ENCODE results near the gene ADCY9.
"Not testable (repeated sequence)": the region's sequence is repeated elsewhere in the genome, so short reads cannot be mapped to it uniquely, and the experiment has no call there.

ADCY9 gene

DNA sequence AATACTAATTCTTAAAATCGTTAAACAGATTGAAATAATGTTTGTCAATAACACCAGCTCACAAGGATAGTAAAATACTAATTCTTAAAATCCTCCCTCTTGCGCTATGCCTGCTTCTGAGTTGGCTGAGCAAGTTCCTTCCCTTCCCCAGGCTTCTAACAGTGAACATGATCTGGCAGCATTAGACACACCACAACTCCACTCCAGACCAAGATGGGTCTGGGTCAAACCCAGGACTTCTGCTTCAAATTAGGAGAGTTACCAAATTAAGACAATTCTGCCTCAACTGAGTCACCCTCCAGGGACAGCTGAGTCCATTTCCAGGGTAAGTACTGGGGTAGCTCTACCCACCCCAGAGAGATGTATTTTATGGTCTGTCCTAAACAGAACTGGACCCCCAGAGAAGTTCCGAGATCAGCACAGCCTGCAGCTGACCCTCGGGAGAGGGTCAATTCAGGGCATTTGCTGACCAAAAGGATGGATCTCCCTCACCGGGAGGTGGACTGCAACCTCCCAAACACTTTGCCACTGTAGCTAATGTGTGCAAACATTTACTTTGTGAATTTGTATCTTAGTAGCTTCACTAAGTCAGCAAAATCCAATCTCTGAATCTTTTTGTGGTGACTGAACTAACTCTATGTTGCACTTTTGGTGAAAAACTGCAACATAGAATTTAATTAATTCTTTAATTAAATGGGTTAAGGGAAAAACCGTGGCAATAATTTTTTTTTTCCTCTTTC, 48.8 kb downstream of the ADCY9 start:
- DNase-seq (ENCODE audit: low spot score) = no peak

GRCh38 chr16:4064950-4065352, 51.3 kb downstream of the ADCY9 start:
- no peak for DNase-seq (ENCODE audit: low spot score)

DNA sequence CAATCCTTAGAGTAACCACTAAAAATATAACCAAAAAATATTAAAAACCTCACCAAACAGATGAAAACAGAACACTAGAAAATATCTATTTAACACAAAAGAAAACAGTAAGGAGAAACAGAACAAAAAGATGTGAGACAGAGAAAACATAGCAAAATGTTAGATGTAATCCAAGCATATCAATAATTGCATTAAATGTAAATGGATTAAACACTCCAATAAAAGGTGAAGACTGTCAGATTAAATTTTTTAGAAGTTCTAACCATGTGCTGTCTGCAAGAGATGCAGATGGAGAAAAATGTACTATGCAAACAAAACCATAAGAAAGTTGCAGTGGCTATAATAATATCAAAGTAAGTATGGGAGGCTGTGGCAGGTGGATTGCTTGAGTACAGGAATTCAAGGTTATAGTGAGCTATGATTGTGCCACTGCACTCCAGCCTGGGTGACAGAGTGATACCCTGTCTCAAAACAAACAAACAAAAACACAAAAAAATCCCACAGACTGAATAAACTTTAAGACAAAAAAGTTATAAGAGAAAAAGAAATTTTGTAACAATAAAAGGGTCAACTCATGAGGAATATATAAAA, 53.9 kb downstream of the ADCY9 start:
- DNase-seq (ENCODE audit: low spot score) = no peak

GRCh38 chr16:4060823-4061222, 55.4 kb downstream of the ADCY9 start:
- DNase-seq (ENCODE audit: low spot score) = no peak

GRCh38 chr16:4060009-4060408, 56.2 kb downstream of the ADCY9 start:
- DNase-seq (ENCODE audit: low spot score) = no peak

DNA sequence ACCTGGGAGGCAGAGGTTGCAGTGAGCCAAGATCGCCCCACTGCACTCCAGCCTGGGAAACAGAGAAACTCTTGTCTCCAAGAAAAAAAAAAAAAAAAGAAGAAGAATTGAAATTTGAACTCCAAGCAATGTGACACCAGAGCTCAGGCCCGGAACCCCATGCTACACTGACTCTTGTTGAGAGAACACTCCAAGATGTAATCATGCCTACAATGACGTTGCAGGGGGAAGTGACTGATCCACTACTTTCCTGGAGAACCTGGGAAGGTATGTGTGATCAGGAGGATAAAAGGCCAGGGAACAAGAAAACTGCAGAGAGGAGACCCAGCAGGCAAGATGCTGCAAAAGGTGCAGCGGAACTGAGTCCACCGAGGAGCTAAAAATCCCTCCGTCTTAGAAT, 57.9 kb downstream of the ADCY9 start:
- no peak for DNase-seq (ENCODE audit: low spot score)

DNA sequence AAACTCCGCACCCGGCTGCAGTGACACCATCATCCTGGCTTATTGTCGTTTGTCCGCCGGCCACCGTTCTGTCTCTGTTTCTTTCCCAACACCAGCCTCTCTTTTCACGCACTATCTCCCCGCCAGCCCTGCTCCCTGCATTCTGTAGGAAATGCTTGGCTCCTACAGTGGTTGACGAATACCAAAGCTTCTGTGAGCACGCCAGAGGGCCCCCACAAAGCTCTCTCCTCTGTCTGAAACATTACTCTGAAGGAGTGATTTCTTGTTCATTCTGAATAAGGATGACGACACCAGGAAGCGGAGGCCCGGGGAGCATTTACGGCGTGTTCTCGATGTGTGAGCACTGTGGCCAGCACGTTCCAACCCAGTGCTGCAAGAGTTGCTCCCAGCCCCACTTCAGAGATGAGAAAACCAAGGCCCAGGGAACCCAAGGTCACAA, 58.8 kb downstream of the ADCY9 start:
- DNase-seq (ENCODE audit: low spot score) = no peak

GRCh38 chr16:4056161-4057105, 59.8 kb downstream of the ADCY9 start:
- no peak for DNase-seq (ENCODE audit: low spot score)

- no peak for DNase-seq (ENCODE audit: low spot score)
Measured at GRCh38 chr16:4055748-4056147, 60.5 kb downstream of the ADCY9 start.

- DNase-seq (ENCODE audit: low spot score) = no peak
Measured at GRCh38 chr16:4053301-4053845, 62.9 kb downstream of the ADCY9 start.

DNA sequence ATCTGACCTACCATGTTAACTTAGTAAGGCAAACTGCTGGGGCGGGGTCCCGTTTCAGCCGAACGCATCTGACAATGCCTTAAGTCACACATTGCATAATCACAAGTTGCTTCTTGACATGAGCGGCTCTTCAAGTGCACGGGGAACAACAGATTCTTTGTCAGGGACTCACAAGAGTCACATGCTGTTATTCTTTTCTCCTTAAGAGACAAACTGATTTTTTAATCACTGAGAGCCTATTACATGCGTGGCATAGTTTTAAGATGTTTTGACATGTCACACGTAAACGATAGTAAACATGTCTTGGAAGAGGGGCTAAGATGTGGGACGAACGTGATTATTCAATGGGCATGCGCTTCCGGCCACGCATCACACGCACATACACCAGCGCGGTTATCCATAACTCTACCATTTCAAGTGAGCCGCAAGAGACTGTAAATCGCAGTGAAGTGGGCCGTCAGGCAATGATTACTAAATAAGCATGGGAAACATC, 63.4 kb downstream of the ADCY9 start:
- no peak for DNase-seq (ENCODE audit: low spot score)

- no peak for DNase-seq (ENCODE audit: low spot score)
Measured at GRCh38 chr16:4052096-4052495, 64.1 kb downstream of the ADCY9 start.

DNA sequence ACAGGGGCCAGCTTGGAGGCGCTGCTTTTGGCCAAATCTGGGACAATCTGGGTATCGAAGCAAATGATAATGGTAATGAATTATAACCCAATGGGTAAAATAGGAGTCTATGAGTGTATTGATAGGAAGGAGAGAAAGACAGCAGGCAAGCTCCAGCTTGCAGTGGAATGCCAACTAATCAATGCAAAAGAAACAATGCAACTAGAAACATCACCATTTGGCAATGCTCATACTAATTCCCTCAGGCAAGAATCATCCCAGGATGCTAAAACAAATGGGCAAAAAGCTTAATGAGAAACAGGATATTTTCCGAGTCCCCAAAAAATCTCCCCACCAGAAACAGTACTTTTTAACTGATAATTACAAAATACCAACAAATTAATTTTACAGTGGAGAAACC, 64.7 kb downstream of the ADCY9 start:
- DNase-seq (ENCODE audit: low spot score) = no peak

DNA sequence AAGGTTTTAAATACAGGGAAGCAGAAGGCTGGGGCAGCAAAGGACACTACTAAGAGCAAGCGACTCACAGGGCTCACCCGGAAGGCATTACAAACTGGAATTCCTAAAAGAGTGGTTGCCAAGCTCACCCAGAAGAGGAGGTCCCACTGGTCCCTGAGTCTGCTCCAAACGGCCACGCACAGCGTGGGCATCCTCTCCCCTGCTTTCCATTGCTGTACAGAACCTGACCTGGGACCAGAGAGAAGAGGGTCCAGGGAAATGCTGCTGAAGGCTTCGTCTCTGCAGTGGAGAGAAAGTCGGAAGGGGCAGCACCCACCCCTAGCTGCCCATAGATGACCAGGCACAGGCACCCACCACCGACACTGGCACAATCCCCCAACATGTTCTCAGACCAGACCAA, 67.2 kb downstream of the ADCY9 start:
- DNase-seq (ENCODE audit: low spot score) = no peak

- DNase-seq (ENCODE audit: low spot score) = no peak
Measured at GRCh38 chr16:4048481-4048880, 67.8 kb downstream of the ADCY9 start.

DNA sequence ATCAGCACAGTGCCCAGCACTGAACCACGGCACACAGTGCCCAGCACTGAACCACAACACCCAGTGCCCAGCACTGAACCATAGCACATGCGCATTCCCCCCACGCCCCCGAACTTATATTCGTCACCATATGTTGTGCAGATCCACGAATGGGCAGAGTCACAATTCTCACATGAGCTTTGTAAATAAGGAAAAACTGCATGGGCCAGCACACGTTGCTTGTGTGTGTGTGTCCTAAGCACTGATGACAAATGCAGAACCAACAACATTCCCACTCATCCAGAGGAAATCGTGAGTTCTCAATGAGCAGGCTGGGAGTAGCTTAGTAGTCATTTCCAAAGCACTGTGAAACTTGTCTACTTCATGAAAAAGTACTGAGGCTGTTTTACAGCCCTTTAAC, 70.0 kb downstream of the ADCY9 start:
- no peak for DNase-seq (ENCODE audit: low spot score)

GRCh38 chr16:4045561-4045960, 70.7 kb downstream of the ADCY9 start:
- not testable (repeated sequence) for DNase-seq (ENCODE audit: low spot score)

DNA sequence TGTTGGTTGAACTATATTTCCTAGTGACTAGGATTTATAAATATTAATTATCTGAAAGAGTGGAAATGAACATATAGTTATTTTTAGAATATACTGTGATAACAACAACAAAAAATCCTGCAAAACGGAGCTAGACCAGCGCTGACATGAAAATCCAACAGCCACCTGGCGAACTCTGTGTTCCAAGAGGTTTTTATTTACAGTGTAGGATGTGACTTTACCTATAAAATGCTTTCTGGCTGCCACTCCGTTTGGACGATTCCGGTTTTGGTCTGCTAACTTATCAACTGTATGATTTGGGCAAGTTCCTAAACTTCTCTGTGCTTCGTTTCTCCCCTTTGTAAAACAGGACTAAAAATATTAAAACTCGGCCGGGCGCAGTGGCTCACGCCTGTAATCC, 73.7 kb downstream of the ADCY9 start:
- no peak for DNase-seq (ENCODE audit: low spot score)

DNA sequence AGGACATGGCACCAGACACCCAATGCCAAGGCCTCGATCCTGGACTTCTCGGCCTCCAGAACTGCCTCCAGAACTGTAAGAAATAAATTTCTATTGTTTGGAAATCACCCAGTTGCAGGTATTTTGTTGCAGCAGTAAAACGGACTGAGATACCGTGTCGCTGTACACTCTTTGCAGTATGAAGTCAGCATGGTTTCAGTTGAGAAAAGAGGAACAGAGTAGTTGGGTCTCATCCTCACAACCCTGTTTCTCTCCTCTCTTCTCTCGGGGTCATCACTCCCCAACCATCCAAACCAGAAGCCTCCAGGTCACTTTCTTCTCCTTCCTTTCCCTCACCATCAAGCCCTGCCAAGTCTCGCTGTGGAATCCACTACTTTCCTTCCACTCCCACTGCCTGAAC, 77.8 kb downstream of the ADCY9 start:
- DNase-seq (ENCODE audit: low spot score) = no peak

GRCh38 chr16:4036952-4037351, 79.3 kb downstream of the ADCY9 start:
- DNase-seq (ENCODE audit: low spot score) = not testable (repeated sequence)

DNA sequence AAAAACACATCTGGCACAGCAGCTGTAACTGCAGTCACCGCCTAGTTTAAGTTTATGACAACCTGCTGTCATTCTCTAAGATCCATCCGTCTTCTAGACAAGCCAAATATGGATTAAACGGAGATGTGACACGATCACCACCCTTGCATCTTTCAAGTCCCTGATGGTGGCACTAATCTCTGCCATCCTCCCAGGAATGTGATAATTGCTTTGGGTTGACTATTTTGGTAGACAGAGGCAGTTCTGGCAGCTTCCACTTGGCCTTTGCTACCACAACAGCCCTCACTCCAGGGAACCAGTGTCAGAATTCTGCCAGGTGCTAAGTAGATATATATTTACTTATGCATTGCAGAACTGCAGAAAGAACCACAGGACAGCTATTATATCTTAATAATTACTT, 81.3 kb downstream of the ADCY9 start:
- no peak for DNase-seq (ENCODE audit: low spot score)

- DNase-seq (ENCODE audit: low spot score) = no peak
Measured at GRCh38 chr16:4033951-4034350, 82.3 kb downstream of the ADCY9 start.
